ENCODE results near the gene ASCL5.

The ASCL5 gene

DNA sequence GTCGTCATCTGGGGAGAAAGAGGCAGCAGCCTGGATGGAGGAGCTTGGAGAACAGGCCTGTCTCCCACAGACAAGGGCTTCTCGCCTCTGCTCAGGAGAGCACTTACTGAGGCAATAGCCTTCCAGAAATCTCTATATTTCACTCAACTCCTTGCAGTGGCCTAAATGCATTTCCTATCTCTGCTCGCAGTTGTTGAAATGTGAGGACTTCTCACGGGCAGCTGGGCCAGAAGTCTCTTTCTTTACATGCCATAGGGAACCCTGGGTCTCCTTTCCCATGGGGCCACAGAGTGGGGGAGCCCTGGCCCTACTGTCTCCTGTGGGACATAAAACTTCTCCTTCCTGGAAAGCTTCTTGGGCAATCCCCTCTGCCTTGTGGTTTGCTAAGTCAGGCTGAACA, 60.0 kb downstream of the ASCL5 start:
- Histone ChIP-seq H4K20me1 (ENCODE audit: control insufficient read depth, insufficient read depth, low read depth, low read length) (no peaks in the 10 kb centered on the region), H3K4me1 (ENCODE audit: control insufficient read depth, low read length) (no peaks in the 10 kb centered on the region), H3K4me3 (ENCODE audit: low read length) (no peak overlapping the region), H3K9me2 (replicated peaks; ENCODE audit: control insufficient read depth, low read length) (no peaks in the 10 kb centered on the region), H3K36me3 (ENCODE audit: control insufficient read depth, low read length) (no peaks in the 10 kb centered on the region), H3K27me3 (ENCODE audit: control insufficient read depth, low read length) (peaks cover 5% of the 10 kb centered on the region; the same call in 1 of the 2 replicates), H3K9me3 (ENCODE audit: control insufficient read depth, insufficient read depth, low read length) (no peaks in the 10 kb centered on the region), H3K79me2 (ENCODE audit: control insufficient read depth, low read length) (no peaks in the 10 kb centered on the region), H3F3A (ENCODE audit: control insufficient read depth, insufficient read depth) (no peaks in the 10 kb centered on the region), H3K4me2 (ENCODE audit: low read length) (no peak overlapping the region), H3K27ac (ENCODE audit: low read depth, low read length) (no peak overlapping the region)
- TF ChIP-seq EZH2phosphoT487 (IDR thresholded peaks at IDR 0.05; ENCODE audit: borderline replicate concordance, low read length): no peak
- TF ChIP-seq, protein P1, sequence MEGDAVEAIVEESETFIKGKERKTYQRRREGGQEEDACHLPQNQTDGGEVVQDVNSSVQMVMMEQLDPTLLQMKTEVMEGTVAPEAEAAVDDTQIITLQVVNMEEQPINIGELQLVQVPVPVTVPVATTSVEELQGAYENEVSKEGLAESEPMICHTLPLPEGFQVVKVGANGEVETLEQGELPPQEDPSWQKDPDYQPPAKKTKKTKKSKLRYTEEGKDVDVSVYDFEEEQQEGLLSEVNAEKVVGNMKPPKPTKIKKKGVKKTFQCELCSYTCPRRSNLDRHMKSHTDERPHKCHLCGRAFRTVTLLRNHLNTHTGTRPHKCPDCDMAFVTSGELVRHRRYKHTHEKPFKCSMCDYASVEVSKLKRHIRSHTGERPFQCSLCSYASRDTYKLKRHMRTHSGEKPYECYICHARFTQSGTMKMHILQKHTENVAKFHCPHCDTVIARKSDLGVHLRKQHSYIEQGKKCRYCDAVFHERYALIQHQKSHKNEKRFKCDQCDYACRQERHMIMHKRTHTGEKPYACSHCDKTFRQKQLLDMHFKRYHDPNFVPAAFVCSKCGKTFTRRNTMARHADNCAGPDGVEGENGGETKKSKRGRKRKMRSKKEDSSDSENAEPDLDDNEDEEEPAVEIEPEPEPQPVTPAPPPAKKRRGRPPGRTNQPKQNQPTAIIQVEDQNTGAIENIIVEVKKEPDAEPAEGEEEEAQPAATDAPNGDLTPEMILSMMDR (IDR thresholded peaks at IDR 0.05; ENCODE audit: low read depth, low read length, poor library complexity, severe bottlenecking): no peak

DNA sequence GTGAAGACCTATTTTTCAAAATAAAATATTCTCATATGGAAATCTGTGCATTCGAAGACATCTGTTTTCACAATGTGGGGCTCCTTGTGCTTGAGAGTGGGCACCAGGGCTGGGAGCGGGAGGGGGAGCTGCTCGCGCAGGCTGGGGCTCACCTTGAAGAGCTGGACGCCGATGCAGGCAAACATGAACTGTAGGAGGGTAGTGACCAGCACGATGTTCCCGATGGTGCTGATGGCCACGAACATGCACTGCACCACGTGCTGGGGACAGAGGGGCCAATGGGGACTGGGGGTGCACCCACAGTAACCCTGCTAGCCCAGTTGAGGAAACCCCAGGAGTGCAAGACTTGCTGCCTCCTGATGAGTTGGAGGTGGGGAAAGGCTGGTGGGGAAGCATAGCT, 61.3 kb downstream of the ASCL5 start:
- Histone ChIP-seq H3K27ac (ENCODE audit: low read depth, low read length) (no peak overlapping the region), H3K4me3 (ENCODE audit: low read length) (no peak overlapping the region), H3K36me3 (ENCODE audit: control insufficient read depth, low read length) (no peaks in the 10 kb centered on the region), H3K4me1 (ENCODE audit: control insufficient read depth, low read length) (no peaks in the 10 kb centered on the region), H3K9me3 (ENCODE audit: control insufficient read depth, insufficient read depth, low read length) (no peaks in the 10 kb centered on the region), H3K4me2 (ENCODE audit: low read length) (no peak overlapping the region), H3F3A (ENCODE audit: control insufficient read depth, insufficient read depth) (no peaks in the 10 kb centered on the region), H4K20me1 (ENCODE audit: control insufficient read depth, insufficient read depth, low read depth, low read length) (no peaks in the 10 kb centered on the region), H3K27me3 (ENCODE audit: control insufficient read depth, low read length) (peaks cover 4% of the 10 kb centered on the region), H3K79me2 (ENCODE audit: control insufficient read depth, low read length) (no peaks in the 10 kb centered on the region), H3K9me2 (replicated peaks; ENCODE audit: control insufficient read depth, low read length) (no peaks in the 10 kb centered on the region)
- TF ChIP-seq, protein P1 (IDR thresholded peaks at IDR 0.05; ENCODE audit: low read depth, low read length, poor library complexity, severe bottlenecking): no peak

DNA sequence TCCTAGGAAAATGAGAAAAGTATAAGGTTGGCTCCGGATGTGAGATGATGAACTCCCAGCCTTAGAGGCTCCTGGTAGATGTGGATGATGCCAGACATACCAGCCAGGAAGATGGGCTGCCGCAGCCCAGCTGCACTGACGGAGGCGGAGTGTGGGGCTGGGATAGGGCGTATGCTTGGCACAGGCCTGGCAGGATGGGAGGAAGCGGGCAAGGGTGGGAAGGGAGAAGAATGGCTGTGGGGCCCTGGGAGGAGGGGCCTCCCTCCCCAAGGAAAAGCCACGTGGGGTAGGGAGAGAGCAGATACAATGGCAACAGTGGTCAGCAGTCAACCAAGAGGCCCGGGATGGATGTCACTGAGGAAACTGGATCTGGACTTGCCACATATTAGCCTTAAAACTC, 62.2 kb downstream of the ASCL5 start:
- no peaks in the 10 kb centered on the region for H3F3A ChIP-seq (ENCODE audit: control insufficient read depth, insufficient read depth)
- no peaks in the 10 kb centered on the region for H3K9me3 ChIP-seq (ENCODE audit: control insufficient read depth, insufficient read depth, low read length)
- TF ChIP-seq EZH2phosphoT487 (IDR thresholded peaks at IDR 0.05; ENCODE audit: borderline replicate concordance, low read length): no peak
- TF ChIP-seq, protein P1 (IDR thresholded peaks at IDR 0.05; ENCODE audit: low read depth, low read length, poor library complexity, severe bottlenecking): no peak
- no peak overlapping the region for H3K27ac ChIP-seq (ENCODE audit: low read depth, low read length)
- H3K9me2 ChIP-seq (replicated peaks; ENCODE audit: control insufficient read depth, low read length): no peaks in the 10 kb centered on the region
- H3K4me1 ChIP-seq (ENCODE audit: control insufficient read depth, low read length): 0 out of 2 replicates have a peak, but pooled peaks cover 3% of the 10 kb centered on the region
- H3K4me3 ChIP-seq (ENCODE audit: low read length): no peak overlapping the region
- peaks cover 8% of the 10 kb centered on the region for H3K27me3 ChIP-seq (ENCODE audit: control insufficient read depth, low read length)
- no peak overlapping the region for H3K4me2 ChIP-seq (ENCODE audit: low read length)
- H3K36me3 ChIP-seq (ENCODE audit: control insufficient read depth, low read length): no peaks in the 10 kb centered on the region
- H4K20me1 ChIP-seq (ENCODE audit: control insufficient read depth, insufficient read depth, low read depth, low read length): no peaks in the 10 kb centered on the region
- no peaks in the 10 kb centered on the region for H3K79me2 ChIP-seq (ENCODE audit: control insufficient read depth, low read length)
